Upper lobe of left lung (tissue), 6 donors: Measurements from ENCODE around the gene ETFA. TPM values are rescaled to one million over a fixed set of nuclear protein-coding genes. Genes with fewer than 3 reads are reported as not detected.

ENCODE experiments used
- ATAC-seq, 2 donors: fragments of 200-7000 bp; cut with Tn5 transposase; one replicate each; pipeline ENCODE4 v1.9.1; 2022; ENCODE audit warnings: mild to moderate bottlenecking in 2 of 2, moderate library complexity in 2 of 2; ENCODE audit not compliant: low FRiP score in 2 of 2
- DNase-seq, 2 donors: peaks; one replicate each; pipeline ENCODE4 v3.0.0-alpha.2; 2019 to 2020
- H3K27ac ChIP-seq, 4 donors: fragments of 200-600 bp; sonication (generic); one replicate each; pipeline ENCODE4 v1.5.1; 2016 to 2019
- H3K27me3 ChIP-seq, 4 donors: fragments of 200-600 bp; sonication (generic); one replicate each; pipeline ENCODE4 v1.5.1; 2017 to 2019
- H3K36me3 ChIP-seq, 4 donors: fragments of 200-600 bp; sonication (generic); one replicate each; pipeline ENCODE4 v1.5.1; 2016 to 2019
- H3K4me1 ChIP-seq, 4 donors: fragments of 200-600 bp; sonication (generic); one replicate each; pipeline ENCODE4 v1.5.1; 2018 to 2019
- H3K4me3 ChIP-seq, 4 donors: fragments of 200-600 bp; sonication (generic); one replicate each; pipeline ENCODE4 v1.5.1; 2017 to 2019; ENCODE audit warnings: mild to moderate bottlenecking in 2 of 4, moderate library complexity in 1 of 4
- H3K9me3 ChIP-seq, 4 donors: fragments of 200-600 bp; sonication (generic); one replicate each; pipeline ENCODE4 v1.5.1; 2018 to 2019
- EP300 ChIP-seq, 4 donors: sonication (generic); formaldehyde crosslinking; IDR thresholded peaks; one replicate each; pipeline ENCODE4 v1.5.1; 2017; ENCODE audit warnings: antibody characterized with exemption in 4 of 4, control low read depth in 2 of 4
- POLR2A ChIP-seq, 4 donors: fragments of 450-650 bp; IDR thresholded peaks; one replicate each; pipeline ENCODE4 v1.5.1; 2016 to 2017; ENCODE audit warnings: antibody characterized with exemption in 4 of 4, mild to moderate bottlenecking in 2 of 4
- POLR2AphosphoS5 ChIP-seq, 2 donors: sonication (generic); formaldehyde crosslinking; IDR thresholded peaks; one replicate each; pipeline ENCODE4 v1.5.1; 2017; ENCODE audit warnings: antibody characterized with exemption in 2 of 2
- WGBS, 2 donors: methylation state at CpG; one replicate each; pipeline ENCODE4 v1.1.5; 2017 to 2018; 5-methylcytosine and 5-hydroxymethylcytosine counted together
- total RNA-seq, 6 donors: library from RNA; depleted of rRNA in 4 of 6; stranded (reverse); fragments of >200 nt in 4 of 6; gene quantifications; one replicate each; pipeline versions ENCODE4 v1.1.0 to v1.2.1, GENCODE V29; 2016 to 2021
- TF ChIP-seq, protein P1 (sequence below), 6 experiments: fragments of 450-650 bp in 4 of 6; fragments of 200-600 bp in 2 of 6; sonication (generic) in 2 of 6; IDR thresholded peaks; one replicate each; pipeline ENCODE4 v1.5.1; 2016 to 2019; ENCODE audit warnings: antibody characterized with exemption in 6 of 6
- donor health status: DM: no; HTN: no; CAD: no; lungs with moderate emphysema.
- donor health status: DM: no; HTN: yes; CAD: no; lungs with severe emphysema.

The ETFA gene
- total RNA-seq, 6 donors from 2014 or later: 31.6 to 82.9 (median 68.7) TPM

DNA sequence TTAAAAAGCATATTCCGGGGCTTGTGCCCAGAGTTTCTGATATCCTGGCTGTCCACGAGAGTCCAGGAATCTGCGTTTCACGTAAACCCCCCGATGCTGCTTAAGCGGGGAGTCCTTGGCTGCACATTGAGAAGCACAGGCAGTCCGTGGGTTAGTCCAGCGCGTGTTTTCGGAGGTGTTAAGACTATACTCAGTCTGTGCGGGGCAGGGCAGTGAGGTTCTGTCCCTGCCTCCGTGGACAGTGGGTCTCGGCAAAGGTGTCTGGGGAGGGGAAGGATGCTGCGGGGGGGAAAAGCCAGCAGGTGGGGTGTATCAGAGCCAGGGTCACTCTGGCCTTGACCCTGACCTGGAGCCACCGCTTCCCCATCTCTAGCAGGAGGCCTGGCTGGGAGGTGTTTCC, 145.3 kb downstream of the ETFA start:
- no peaks in the 10 kb centered on the region for H3K27me3 ChIP-seq
- H3K9me3 ChIP-seq: no peaks in the 10 kb centered on the region
- DNase-seq (no peak), ATAC-seq (no peak)
- no peak overlapping the region for H3K27ac ChIP-seq
- no peaks in the 10 kb centered on the region for H3K36me3 ChIP-seq
- TF ChIP-seq EP300 (IDR thresholded peaks at IDR 0.05) (no peak), POLR2AphosphoS5 (IDR thresholded peaks at IDR 0.05) (no peak), POLR2A (IDR thresholded peaks at IDR 0.05) (no peak)
- TF ChIP-seq, protein P1, sequence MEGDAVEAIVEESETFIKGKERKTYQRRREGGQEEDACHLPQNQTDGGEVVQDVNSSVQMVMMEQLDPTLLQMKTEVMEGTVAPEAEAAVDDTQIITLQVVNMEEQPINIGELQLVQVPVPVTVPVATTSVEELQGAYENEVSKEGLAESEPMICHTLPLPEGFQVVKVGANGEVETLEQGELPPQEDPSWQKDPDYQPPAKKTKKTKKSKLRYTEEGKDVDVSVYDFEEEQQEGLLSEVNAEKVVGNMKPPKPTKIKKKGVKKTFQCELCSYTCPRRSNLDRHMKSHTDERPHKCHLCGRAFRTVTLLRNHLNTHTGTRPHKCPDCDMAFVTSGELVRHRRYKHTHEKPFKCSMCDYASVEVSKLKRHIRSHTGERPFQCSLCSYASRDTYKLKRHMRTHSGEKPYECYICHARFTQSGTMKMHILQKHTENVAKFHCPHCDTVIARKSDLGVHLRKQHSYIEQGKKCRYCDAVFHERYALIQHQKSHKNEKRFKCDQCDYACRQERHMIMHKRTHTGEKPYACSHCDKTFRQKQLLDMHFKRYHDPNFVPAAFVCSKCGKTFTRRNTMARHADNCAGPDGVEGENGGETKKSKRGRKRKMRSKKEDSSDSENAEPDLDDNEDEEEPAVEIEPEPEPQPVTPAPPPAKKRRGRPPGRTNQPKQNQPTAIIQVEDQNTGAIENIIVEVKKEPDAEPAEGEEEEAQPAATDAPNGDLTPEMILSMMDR (IDR thresholded peaks at IDR 0.05): no peak
- 93 to 96% methylated on average over 14 to 15 of the region's 15 CpGs for WGBS, 2 donors
- peaks cover 10 to 30% (median 25%) of the 10 kb centered on the region in 4 donors for H3K4me1 ChIP-seq
- H3K4me3 ChIP-seq: no peak overlapping the region

Other genes starting within 250 kb of the ETFA start
- 1 to 10 TPM in 1 of 6 donors, under 1 TPM in 3, not detected in 2; 0.34 to 1.8 (median 0.47) TPM for gene ISL2, start 25.3 kb upstream of the ETFA start, total RNA-seq